GM18511 (cell line): Measurements from ENCODE around the gene C2orf42.
A peak's percentile ranks its signal among the peaks of the same experiment; 100 is the strongest.
"Not testable (repeated sequence)": the region's sequence is repeated elsewhere in the genome, so short reads cannot be mapped to it uniquely, and the experiment has no call there.

Source experiments
- ATAC-seq: cut with Tn5 transposase; IDR thresholded peaks from one replicate; pipeline ENCODE4 v1.9.1; 2021; ENCODE audit warnings: mild to moderate bottlenecking, moderate library complexity; ENCODE audit not compliant: unreplicated experiment

Gene C2orf42

GRCh38 chr2:70133491-70134322 lies 57.1 kb downstream of the C2orf42 start:
- no peak for ATAC-seq

- ATAC-seq, result no peak
Observed at GRCh38 chr2:70133127-70133452, 57.7 kb downstream of the C2orf42 start.

- ATAC-seq, result peak; percentile 70
Observed at GRCh38 chr2:70132244-70133126, 58.3 kb downstream of the C2orf42 start.

- ATAC-seq, result not testable (repeated sequence)
Observed at GRCh38 chr2:70131344-70132143, 59.3 kb downstream of the C2orf42 start.

DNA sequence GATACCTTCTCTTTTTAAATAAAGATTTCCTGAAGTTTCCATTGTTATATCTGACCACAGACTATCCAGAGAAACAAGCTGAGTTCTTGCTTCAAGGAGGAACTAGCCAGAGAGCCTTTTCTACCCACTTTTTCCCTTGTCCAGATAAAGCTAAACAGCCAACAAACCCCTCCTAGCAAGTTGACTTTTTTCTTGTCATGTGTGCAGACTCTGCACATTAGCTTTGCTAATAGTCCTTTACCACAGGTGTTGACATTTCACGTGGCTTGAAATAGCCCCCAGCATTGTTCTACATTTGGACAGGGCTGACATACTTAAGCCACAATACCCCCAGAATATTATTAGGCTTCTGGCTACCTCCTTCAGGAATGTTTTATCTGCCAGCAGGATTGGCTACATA lies 62.8 kb downstream of the C2orf42 start:
- no peak for ATAC-seq

DNA sequence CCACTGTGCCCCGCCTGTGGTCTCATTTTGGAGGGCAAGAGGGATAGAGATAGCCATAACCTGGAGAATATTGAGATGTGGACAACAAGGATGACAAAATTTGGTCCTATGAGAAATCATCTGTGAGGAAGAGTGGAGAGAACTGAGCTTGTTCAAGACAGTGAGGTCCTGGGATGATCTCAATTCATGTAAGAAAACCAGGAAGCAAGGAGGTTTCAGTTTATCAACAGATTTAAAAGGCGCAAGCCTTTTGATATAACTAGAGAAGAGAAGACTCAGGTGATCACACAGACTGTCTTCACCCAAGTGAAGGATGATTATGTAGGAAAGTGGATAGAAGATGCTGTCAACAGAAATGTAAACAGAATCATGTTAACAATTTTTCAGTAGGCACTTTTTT lies 64.4 kb downstream of the C2orf42 start:
- ATAC-seq, result no peak

- no peak for ATAC-seq
Observed at GRCh38 chr2:70125498-70125898, 65.3 kb downstream of the C2orf42 start.

GRCh38 chr2:70124983-70125480 lies 65.8 kb downstream of the C2orf42 start:
- ATAC-seq, result peak; percentile 37

DNA sequence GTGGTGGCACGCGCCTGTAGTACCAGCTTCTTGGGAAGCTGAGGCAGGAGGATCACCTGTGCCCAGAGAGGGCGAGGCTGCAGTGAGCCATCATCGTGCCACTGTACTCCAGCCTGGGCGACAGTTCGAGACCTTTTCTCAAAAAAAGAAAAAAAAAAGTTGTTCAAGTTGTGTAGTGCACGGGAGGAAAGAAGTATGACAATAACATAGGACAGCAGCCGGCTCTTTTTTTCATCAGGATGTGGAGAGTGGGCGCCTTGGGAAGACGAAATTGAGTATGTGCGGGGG lies 67.0 kb downstream of the C2orf42 start:
- ATAC-seq, result no peak

- ATAC-seq, result no peak
Observed at GRCh38 chr2:70123051-70123828, 67.6 kb downstream of the C2orf42 start.

DNA sequence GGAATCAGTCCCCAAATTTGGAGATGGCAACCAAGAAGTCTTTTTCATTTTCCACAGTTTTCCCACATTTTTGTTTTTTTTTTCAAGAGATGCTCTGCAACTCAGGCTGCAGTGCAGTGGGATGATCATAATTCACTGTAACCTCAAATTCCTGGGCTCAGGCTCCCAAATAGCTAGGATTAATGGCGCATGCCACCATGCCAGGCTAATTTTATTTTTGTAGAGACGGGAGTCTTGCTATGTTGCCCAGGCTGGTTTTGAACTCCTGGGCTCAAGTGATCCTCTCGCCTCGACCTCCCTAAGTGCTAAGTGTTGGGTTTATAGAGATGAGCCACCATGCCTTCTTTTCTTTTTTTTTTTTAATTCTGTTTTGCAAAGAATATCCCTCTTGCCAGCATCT lies 68.3 kb downstream of the C2orf42 start:
- ATAC-seq, result no peak

GRCh38 chr2:70121627-70122372 lies 69.0 kb downstream of the C2orf42 start:
- ATAC-seq, result no peak

GRCh38 chr2:70118798-70119454 lies 71.9 kb downstream of the C2orf42 start:
- no peak for ATAC-seq

- no peak for ATAC-seq
Observed at GRCh38 chr2:70116936-70117552, 73.8 kb downstream of the C2orf42 start.

DNA sequence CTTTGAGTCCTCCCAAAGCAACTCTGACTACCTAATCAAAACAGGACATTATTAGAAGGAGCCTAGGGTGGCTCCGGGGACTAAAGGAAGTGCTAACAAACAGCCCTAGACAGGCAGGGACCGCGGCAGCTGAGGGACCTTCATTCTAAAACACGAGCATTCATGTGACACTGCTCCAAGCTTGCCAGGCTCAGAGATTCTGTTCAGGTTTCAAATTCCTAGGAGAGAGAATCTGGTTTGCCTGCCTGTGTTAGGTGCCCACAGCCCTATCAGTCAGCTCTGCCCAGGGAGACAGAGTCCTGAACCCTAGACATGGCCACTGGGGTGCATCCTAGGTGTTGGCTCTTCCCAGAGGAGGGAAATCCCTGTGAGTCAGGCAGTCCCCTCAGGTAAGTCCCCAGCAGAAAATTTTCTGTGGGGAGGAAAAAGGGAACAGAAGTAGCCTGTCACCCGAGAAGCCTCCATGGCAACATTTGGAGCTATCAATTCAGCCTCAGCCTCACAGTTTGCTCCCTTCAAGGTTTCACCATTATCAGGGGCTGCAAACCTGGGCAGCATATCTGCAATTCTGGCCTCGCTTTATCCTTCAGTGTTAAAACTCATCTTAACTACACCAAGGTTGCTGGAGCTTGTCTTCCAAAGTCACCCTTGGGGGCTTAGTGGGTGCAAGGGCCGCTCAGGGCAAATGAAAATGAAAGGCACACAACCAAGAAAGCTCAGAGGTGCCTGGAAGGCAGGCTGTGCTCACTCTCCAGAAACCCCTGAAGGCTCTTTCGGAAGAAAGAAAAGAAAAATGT lies 75.0 kb downstream of the C2orf42 start:
- peak; percentile 75 for ATAC-seq

DNA sequence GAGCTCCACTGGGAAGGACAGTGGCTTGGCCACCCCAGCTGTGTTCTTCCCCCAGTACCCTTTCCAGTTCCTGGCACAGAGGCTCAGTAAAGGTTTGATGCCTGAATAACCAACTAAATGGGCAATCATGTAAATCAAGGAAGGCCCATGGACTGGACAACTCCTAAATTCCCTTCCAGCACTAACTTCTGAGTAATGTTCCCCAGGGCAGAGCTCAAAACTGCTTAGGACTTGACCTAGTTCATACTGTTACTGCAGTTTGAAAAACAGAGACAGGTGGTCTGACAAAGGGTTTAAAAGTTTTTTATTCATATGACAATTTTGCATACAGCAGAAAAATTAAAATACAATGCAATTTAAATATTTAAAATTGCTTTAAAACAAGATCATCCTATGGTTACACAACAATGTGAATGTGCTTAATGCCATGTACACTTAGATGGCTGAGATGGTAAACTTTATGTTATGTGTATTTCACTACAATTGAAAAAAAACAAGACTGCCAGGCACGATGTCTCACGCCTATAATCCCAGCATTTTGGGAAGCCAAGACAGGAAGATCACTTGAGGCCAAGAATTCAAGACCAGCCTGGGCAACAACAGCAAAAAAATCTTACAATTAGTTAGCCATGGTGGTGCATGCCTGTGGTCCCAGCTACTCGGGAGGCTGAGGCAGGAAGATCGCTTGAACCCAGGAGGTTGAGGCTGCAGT lies 77.3 kb downstream of the C2orf42 start:
- ATAC-seq, result no peak
